Measurements from ENCODE around the gene MAPK9.

Gene MAPK9

DNA sequence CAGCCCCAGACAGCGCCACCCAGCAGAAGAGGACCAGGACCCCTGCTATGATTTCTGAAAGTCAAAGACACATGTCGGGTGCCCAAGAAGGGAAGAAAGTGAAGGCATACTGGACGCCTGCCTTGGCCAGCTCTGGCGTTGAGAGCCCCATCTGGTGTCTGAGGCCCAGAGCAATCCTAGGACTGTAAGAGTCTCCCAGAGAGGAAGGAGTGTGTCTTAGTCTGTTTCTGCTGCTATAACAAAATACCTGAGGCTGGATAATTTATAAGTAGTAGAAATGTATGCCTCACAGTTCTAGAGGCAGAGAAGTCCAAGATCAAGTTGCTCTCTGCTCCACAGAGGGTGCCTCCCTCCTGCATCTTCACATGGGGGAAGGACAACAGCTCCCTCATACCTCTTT, 93.7 kb downstream of the MAPK9 start:
- H3K27me3 ChIP-seq (replicated peaks; ENCODE audit: control insufficient read depth, insufficient read depth, low read length) = no peaks in the 10 kb centered on the region
- no peak for DNase-seq (ENCODE audit: extremely low read depth, insufficient read length)
- TF ChIP-seq CTCF (IDR thresholded peaks at IDR 0.05; ENCODE audit: insufficient read depth, low read length, poor library complexity, severe bottlenecking) = no peak
- H3K36me3 ChIP-seq (ENCODE audit: control insufficient read depth, insufficient read depth, low read length) = no peaks in the 10 kb centered on the region
- no peak overlapping the region for H3K4me3 ChIP-seq (replicated peaks; ENCODE audit: low read depth, low read length)

- Histone ChIP-seq H3K36me3 (ENCODE audit: control insufficient read depth, insufficient read depth, low read length) (no peaks in the 10 kb centered on the region), H3K27me3 (replicated peaks; ENCODE audit: control insufficient read depth, insufficient read depth, low read length) (no peaks in the 10 kb centered on the region), H3K4me3 (replicated peaks; ENCODE audit: low read depth, low read length) (no peak overlapping the region)
- no peak for DNase-seq (ENCODE audit: extremely low read depth, insufficient read length)
- TF ChIP-seq CTCF (IDR thresholded peaks at IDR 0.05; ENCODE audit: insufficient read depth, low read length, poor library complexity, severe bottlenecking) = no peak
Observed at GRCh38 chr5:180197016-180197702, 94.7 kb downstream of the MAPK9 start.

DNA sequence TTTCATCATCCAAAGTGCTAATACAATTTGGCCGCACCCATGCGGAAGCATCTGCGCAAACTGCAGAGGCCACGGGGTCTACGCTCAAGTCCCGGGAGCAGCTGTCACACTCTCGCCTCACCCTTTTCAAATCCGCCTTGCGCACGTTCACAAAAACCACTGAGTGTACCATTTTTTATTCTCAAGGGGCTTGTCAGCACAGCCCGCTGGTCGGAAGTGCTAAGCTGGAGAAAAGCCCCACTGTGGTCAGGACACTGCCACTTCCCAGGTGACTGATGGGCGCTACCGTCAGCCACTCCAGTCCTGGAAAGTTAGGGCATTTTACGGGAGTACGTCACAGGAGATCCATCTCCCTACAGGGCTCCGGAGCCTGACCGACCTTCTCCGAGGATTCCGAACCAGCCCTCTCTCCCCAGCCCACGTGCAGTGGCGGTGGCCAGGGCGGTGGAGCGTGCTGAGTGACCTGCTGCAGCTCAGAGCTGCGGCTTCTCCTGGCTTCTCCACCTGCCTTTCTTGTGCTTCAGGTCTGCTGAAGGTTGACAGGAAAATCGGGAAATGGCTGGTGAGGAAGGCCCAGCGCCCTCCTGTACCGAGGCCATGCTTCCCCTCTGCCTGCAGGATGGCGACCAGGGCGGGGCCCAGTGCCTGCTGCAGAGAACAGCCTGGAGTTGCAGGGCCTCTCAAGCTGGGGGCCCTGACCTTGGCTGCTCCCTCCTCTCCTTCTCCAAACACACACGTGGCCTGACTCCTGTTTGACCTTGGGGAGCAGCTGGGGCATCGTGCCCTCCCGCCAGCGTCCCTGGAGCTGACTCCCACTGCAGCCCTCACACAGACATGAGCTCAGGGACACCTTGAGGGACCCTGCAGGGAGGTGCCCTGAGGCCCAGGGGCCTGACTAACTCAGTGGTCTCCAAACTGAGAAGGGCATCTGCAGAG, 97.2 kb downstream of the MAPK9 start:
- Histone ChIP-seq H3K27me3 (replicated peaks; ENCODE audit: control insufficient read depth, insufficient read depth, low read length) (no peaks in the 10 kb centered on the region), H3K36me3 (ENCODE audit: control insufficient read depth, insufficient read depth, low read length) (no peaks in the 10 kb centered on the region), H3K4me3 (replicated peaks; ENCODE audit: low read depth, low read length) (no peak overlapping the region)
- no peak for DNase-seq (ENCODE audit: extremely low read depth, insufficient read length)
- TF ChIP-seq CTCF (IDR thresholded peaks at IDR 0.05; ENCODE audit: insufficient read depth, low read length, poor library complexity, severe bottlenecking) = no peak

DNA sequence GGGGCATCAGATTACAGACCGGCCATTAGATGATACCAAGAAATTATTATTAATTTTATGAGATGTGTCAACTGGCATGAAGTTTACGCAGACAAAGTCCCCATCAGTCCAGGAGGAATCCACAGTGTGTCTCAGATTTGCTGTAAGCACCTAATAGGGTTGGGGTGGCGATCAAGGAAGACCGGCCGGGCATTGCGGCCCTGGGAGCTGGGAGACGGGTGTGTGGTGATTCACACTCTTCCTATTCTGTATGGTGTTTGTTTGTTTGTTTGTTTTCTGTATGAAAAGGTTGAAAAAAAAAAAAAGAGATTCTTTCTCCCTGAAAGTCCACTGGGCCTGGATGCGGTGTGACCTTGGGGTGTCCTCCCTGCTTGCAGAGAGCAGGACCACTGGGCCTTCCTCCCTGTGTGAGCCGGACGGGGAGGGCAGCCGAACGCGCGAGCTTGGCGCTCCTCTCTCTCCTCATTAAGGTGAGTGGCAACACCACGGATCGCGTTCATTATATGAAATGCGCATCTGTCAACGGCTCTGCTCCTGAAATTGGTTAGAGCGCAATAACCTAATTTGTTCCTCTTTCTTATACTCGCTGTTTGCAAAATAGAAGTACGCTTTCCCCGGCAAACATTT, 98.0 kb downstream of the MAPK9 start:
- no peak for TF ChIP-seq CTCF (IDR thresholded peaks at IDR 0.05; ENCODE audit: insufficient read depth, low read length, poor library complexity, severe bottlenecking)
- no peak overlapping the region for H3K4me3 ChIP-seq (replicated peaks; ENCODE audit: low read depth, low read length)
- no peaks in the 10 kb centered on the region for H3K27me3 ChIP-seq (replicated peaks; ENCODE audit: control insufficient read depth, insufficient read depth, low read length)
- no peaks in the 10 kb centered on the region for H3K36me3 ChIP-seq (ENCODE audit: control insufficient read depth, insufficient read depth, low read length)
- DNase-seq (ENCODE audit: extremely low read depth, insufficient read length) = no peak

DNA sequence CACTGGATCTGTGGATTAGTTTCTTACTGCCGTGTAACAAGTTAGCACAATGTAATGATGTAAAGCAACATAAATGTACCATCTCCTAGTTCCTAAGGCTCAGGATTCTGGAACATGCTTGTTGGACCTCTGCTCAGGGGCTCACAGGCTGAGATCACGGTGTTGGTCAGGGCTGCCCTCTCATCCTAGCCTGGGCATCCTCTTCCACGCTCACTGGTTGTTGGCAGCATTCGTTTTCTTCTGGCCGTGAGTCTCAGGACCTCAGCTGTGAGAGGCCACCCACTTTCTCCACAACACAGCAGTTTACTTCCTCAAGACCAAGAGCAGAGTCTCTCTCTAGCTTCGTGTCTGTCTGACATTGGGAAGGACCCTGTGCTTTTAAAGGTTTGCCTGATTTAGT, 100.2 kb downstream of the MAPK9 start:
- no peaks in the 10 kb centered on the region for H3K36me3 ChIP-seq (ENCODE audit: control insufficient read depth, insufficient read depth, low read length)
- H3K27me3 ChIP-seq (replicated peaks; ENCODE audit: control insufficient read depth, insufficient read depth, low read length) = no peaks in the 10 kb centered on the region
- no peak for DNase-seq (ENCODE audit: extremely low read depth, insufficient read length)
- no peak overlapping the region for H3K4me3 ChIP-seq (replicated peaks; ENCODE audit: low read depth, low read length)
- TF ChIP-seq CTCF (IDR thresholded peaks at IDR 0.05; ENCODE audit: insufficient read depth, low read length, poor library complexity, severe bottlenecking) = no peak

Data from GM06990 (cell line).